Parathyroid adenoma (tissue), 2 donors: ENCODE results near the gene RIN3.

Experiments used
- H2AFZ ChIP-seq: fragments of 300-600 bp; sonication (generic); one replicate; pipeline ENCODE4 v1.7.0; 2017; ENCODE audit warnings: antibody characterized with exemption, mild to moderate bottlenecking
- H3K27ac ChIP-seq: fragments of 300-600 bp; sonication (generic); one replicate; pipeline ENCODE4 v1.7.0; 2017
- H3K27me3 ChIP-seq: fragments of 300-600 bp; sonication (generic); one replicate; pipeline ENCODE4 v1.7.0; 2017; ENCODE audit warnings: low read length; ENCODE audit not compliant: control insufficient read depth, insufficient read depth
- H3K36me3 ChIP-seq: fragments of 300-600 bp; sonication (generic); one replicate; pipeline ENCODE4 v1.7.0; 2017; ENCODE audit warnings: low read length; ENCODE audit not compliant: control insufficient read depth, insufficient read depth
- H3K4me1 ChIP-seq: fragments of 300-600 bp; sonication (generic); one replicate; pipeline ENCODE4 v1.7.0; 2017; ENCODE audit warnings: control low read depth
- H3K4me2 ChIP-seq: fragments of 300-600 bp; sonication (generic); one replicate; pipeline ENCODE4 v1.7.0; 2017; ENCODE audit warnings: low read length
- H3K4me3 ChIP-seq: fragments of 300-600 bp; sonication (generic); one replicate; pipeline ENCODE4 v1.7.0; 2017; ENCODE audit warnings: low read depth, low read length
- H3K79me2 ChIP-seq: fragments of 300-600 bp; sonication (generic); one replicate; pipeline ENCODE4 v1.7.0; 2017; ENCODE audit warnings: control low read depth
- H3K9ac ChIP-seq: fragments of 300-600 bp; sonication (generic); one replicate; pipeline ENCODE4 v1.7.0; 2017; ENCODE audit warnings: mild to moderate bottlenecking
- H3K9me3 ChIP-seq: fragments of 300-600 bp; sonication (generic); one replicate; pipeline ENCODE4 v1.7.0; 2017; ENCODE audit warnings: low read length; ENCODE audit not compliant: control insufficient read depth
- TF ChIP-seq, protein P1 (sequence below): fragments of 300-600 bp; sonication (generic); IDR thresholded peaks from one replicate; pipeline ENCODE4 v1.7.0; 2017; ENCODE audit warnings: antibody characterized with exemption, mild to moderate bottlenecking
- donor health status: primary hyperparathyroidism.

The RIN3 gene

DNA sequence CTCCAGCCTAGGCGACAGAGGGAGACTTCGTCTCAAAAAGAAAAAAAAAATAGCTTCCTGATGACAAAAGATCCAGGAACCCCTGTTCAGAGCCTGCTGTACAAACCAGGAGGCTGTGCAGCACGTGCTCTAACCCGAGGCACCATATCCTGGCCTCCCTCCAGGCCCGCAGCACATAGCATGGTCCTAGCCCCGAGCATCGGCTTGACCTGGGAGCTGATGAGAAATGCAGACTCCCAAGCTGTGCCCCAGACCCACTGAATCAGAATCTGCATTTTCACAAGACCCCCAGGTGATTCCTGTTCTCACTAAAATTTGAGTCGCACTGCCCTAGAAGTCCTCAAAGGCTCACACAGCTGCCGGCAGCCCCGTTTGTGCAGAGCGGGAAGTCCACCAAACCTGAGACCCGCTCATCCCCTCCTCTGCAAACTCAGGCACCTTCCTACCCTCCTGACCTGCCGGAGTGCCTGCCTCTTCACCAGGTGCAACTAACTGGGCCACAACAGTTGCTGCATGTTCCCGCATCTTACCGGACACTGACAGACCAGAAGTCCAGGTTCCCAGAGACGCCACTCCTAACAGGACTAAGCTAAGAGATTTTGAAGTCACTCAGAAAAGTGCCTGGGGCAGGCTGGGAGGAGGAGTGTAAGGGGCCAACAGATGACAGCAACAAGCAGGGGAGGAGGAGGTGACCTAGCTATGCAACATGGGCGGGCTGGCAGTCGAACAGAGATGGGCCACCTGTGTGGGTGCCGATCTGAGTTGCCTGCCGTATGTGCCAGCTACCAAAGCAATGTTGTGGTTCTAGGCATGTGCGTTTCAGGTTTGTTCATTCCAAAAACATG lies 24.0 kb upstream of the RIN3 start:
- H3K4me3 ChIP-seq: no peak overlapping the region
- TF ChIP-seq, protein P1, sequence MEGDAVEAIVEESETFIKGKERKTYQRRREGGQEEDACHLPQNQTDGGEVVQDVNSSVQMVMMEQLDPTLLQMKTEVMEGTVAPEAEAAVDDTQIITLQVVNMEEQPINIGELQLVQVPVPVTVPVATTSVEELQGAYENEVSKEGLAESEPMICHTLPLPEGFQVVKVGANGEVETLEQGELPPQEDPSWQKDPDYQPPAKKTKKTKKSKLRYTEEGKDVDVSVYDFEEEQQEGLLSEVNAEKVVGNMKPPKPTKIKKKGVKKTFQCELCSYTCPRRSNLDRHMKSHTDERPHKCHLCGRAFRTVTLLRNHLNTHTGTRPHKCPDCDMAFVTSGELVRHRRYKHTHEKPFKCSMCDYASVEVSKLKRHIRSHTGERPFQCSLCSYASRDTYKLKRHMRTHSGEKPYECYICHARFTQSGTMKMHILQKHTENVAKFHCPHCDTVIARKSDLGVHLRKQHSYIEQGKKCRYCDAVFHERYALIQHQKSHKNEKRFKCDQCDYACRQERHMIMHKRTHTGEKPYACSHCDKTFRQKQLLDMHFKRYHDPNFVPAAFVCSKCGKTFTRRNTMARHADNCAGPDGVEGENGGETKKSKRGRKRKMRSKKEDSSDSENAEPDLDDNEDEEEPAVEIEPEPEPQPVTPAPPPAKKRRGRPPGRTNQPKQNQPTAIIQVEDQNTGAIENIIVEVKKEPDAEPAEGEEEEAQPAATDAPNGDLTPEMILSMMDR: no peak
- no peak overlapping the region for H2AFZ ChIP-seq
- H3K4me1 ChIP-seq: no peaks in the 10 kb centered on the region
- no peak overlapping the region for H3K4me2 ChIP-seq
- H3K27me3 ChIP-seq: no peaks in the 10 kb centered on the region
- H3K27ac ChIP-seq: no peak overlapping the region
- no peaks in the 10 kb centered on the region for H3K9me3 ChIP-seq
- no peaks in the 10 kb centered on the region for H3K79me2 ChIP-seq
- H3K9ac ChIP-seq: no peak overlapping the region
- H3K36me3 ChIP-seq: no peaks in the 10 kb centered on the region

DNA sequence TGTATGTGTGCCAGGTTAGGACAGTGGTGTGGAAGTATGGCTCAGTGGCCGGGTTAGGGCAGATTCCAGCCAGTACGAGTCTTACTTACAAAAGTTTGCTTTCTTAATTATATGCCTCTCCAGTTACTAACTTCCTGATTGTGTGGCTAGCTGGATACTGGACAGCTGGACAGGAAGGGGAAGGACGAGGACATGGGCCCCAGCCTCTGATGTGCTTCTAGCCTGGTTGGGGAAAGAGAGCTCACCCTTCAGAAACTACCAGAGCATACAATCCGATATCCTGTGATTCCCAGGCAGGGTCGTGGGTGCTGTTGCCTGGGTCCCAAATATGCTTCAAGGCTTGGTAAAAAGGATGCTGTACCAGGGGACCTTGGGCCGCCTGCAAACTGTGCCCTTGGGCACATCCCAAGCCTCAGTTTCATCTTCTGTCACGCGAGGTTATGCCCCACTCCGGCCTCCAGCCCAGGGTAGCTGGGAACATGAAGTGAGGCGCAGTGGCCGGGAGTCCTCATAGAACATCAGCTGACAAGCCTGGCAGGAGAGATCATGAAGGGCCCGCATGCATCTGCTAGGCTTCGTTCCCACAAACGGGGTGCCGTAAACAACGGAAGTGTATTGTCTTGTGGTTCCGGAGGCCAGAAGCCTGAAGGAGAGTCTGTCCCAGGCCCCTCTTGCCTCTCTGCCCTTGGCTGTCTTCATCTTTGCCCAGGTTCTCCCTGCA lies 23.2 kb upstream of the RIN3 start:
- TF ChIP-seq, protein P1: no peak
- Histone ChIP-seq H2AFZ (no peak overlapping the region), H3K4me1 (no peaks in the 10 kb centered on the region), H3K27ac (no peak overlapping the region), H3K27me3 (no peaks in the 10 kb centered on the region), H3K79me2 (no peaks in the 10 kb centered on the region), H3K9me3 (no peaks in the 10 kb centered on the region), H3K9ac (no peak overlapping the region), H3K4me3 (no peak overlapping the region), H3K36me3 (no peaks in the 10 kb centered on the region), H3K4me2 (no peak overlapping the region)

DNA sequence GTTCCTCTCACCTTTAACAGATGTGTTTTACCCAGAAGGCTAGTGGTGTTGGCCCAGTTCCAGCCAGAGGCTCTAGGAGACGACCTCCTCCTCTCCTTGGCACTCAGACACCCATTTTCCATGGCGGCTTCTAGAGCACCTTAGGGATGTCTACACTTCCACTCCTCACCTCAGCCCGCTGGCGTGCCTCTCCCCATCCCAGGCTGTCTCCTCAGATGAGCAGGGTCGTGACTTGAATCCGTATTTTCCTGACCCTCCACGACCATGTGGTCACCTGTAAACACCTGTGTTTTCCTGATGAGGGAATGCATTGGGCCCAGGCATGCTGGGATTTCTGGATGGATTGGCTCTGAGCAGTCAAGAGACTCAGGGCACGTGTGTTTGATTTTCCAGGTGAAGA lies 21.8 kb upstream of the RIN3 start:
- no peak overlapping the region for H3K4me3 ChIP-seq
- H3K4me2 ChIP-seq: no peak overlapping the region
- no peaks in the 10 kb centered on the region for H3K79me2 ChIP-seq
- no peak overlapping the region for H2AFZ ChIP-seq
- H3K9ac ChIP-seq: no peak overlapping the region
- no peaks in the 10 kb centered on the region for H3K4me1 ChIP-seq
- H3K9me3 ChIP-seq: no peaks in the 10 kb centered on the region
- H3K27me3 ChIP-seq: no peaks in the 10 kb centered on the region
- H3K36me3 ChIP-seq: no peaks in the 10 kb centered on the region
- TF ChIP-seq, protein P1: no peak
- no peak overlapping the region for H3K27ac ChIP-seq

DNA sequence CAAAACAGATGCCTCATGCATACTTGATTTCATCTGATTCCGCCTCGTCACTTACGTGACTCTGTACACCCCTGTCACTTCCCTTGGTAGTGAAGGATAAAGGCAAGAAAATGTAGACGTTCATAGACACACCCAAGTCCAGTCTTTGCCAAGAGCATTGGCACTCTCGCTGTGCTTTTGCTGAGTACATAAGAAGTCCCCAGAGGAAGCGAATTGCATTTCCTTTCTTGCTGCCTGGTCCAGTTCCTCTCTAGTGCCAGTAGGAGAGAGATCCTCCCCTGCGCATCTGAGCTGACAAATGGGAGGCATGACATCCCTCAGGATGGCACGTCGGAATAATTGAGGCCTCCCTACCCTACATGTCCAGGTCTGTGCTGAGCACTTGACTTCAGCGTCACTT lies 21.3 kb upstream of the RIN3 start:
- TF ChIP-seq, protein P1: no peak
- H3K27ac ChIP-seq: no peak overlapping the region

More for the DNA sequence above, 21.3 kb upstream of the RIN3 start:
- H3K9me3 ChIP-seq: no peaks in the 10 kb centered on the region
- H3K4me1 ChIP-seq: no peaks in the 10 kb centered on the region
- H3K27me3 ChIP-seq: no peaks in the 10 kb centered on the region
- no peak overlapping the region for H3K4me3 ChIP-seq
- no peaks in the 10 kb centered on the region for H3K36me3 ChIP-seq
- H3K79me2 ChIP-seq: no peaks in the 10 kb centered on the region
- no peak overlapping the region for H2AFZ ChIP-seq
- H3K9ac ChIP-seq: no peak overlapping the region
- H3K4me2 ChIP-seq: no peak overlapping the region
